Nephron progenitor cell (in vitro differentiated cells): ENCODE data around the gene CASP2.

Source experiments
- DNase-seq: peaks from one replicate; pipeline ENCODE4 v3.0.0; 2021
- H3K27ac Mint-ChIP-seq: 2 replicates; pipeline ENCODE4 v1.8.0; 2021; ENCODE audit warnings: mild to moderate bottlenecking, moderate library complexity, mixed read lengths
- H3K27me3 Mint-ChIP-seq: 2 replicates; pipeline ENCODE4 v1.8.0; 2021; ENCODE audit warnings: mild to moderate bottlenecking, low read depth, mixed read lengths; ENCODE audit not compliant: poor library complexity
- H3K36me3 Mint-ChIP-seq: 2 replicates; pipeline ENCODE4 v1.8.0; 2021; ENCODE audit warnings: low read depth, mixed read lengths
- H3K4me1 Mint-ChIP-seq: 2 replicates; pipeline ENCODE4 v1.8.0; 2021; ENCODE audit warnings: mixed read lengths
- H3K4me3 Mint-ChIP-seq: 2 replicates; pipeline ENCODE4 v1.8.0; 2021; ENCODE audit warnings: mild to moderate bottlenecking, moderate library complexity, mixed read lengths
- H3K9me3 Mint-ChIP-seq: 2 replicates; pipeline ENCODE4 v1.8.0; 2021; ENCODE audit warnings: mild to moderate bottlenecking, moderate library complexity, mixed read lengths
- CTCF ChIP-seq: fragments of 200-600 bp; sonication (generic); IDR thresholded peaks from 2 replicates; pipeline ENCODE4 v1.5.0; 2021; ENCODE audit warnings: antibody characterized with exemption

CASP2 gene

GRCh38 chr7:143354376-143354775, 66.2 kb downstream of the CASP2 start:
- H3K4me3 Mint-ChIP-seq = no peak overlapping the region

GRCh38 chr7:143354965-143355364, 66.8 kb downstream of the CASP2 start:
- Mint-ChIP-seq H3K27ac (no peak overlapping the region), H3K9me3 (no peaks in the 10 kb centered on the region), H3K27me3 (peaks cover 38% of the 10 kb centered on the region), H3K36me3 (no peaks in the 10 kb centered on the region), H3K4me3 (no peak overlapping the region), H3K4me1 (peaks cover 45% of the 10 kb centered on the region)
- no peak for TF ChIP-seq CTCF
- DNase-seq = no peak

More at GRCh38 chr7:143354376-143354775, 66.2 kb downstream of the CASP2 start:
- Mint-ChIP-seq H3K9me3 (no peaks in the 10 kb centered on the region), H3K27me3 (peaks cover 35% of the 10 kb centered on the region), H3K27ac (no peak overlapping the region), H3K36me3 (no peaks in the 10 kb centered on the region), H3K4me1 (peaks cover 45% of the 10 kb centered on the region)
- no peak for TF ChIP-seq CTCF
- no peak for DNase-seq

GRCh38 chr7:143355450-143356385, 67.6 kb downstream of the CASP2 start:
- H3K9me3 Mint-ChIP-seq = no peaks in the 10 kb centered on the region
- H3K36me3 Mint-ChIP-seq = no peaks in the 10 kb centered on the region
- no peak for DNase-seq
- TF ChIP-seq CTCF = no peak
- H3K27me3 Mint-ChIP-seq = peaks cover 44% of the 10 kb centered on the region
- H3K4me1 Mint-ChIP-seq = peaks cover 50% of the 10 kb centered on the region
- H3K4me3 Mint-ChIP-seq = no peak overlapping the region
- H3K27ac Mint-ChIP-seq = peak overlapping the region; percentile 44

GRCh38 chr7:143356414-143357050, 68.4 kb downstream of the CASP2 start:
- H3K27me3 Mint-ChIP-seq = peaks cover 50% of the 10 kb centered on the region
- no peaks in the 10 kb centered on the region for H3K9me3 Mint-ChIP-seq
- no peak for TF ChIP-seq CTCF
- peaks cover 49% of the 10 kb centered on the region for H3K4me1 Mint-ChIP-seq
- H3K27ac Mint-ChIP-seq = no peak overlapping the region
- no peaks in the 10 kb centered on the region for H3K36me3 Mint-ChIP-seq
- no peak for DNase-seq
- no peak overlapping the region for H3K4me3 Mint-ChIP-seq
